Cardiac muscle cell (in vitro differentiated cells and primary cell): ENCODE measurements around the gene SYNJ2BP. TPM values are rescaled to one million over a fixed set of nuclear protein-coding genes. Genes with fewer than 3 reads are reported as not detected.

Experiments used
- DNase-seq, 2 donors: peaks; one replicate each; pipeline versions ENCODE4 v3.0.0 to v3.0.0-alpha.2; 2010 to 2017; ENCODE audit warnings: low read depth in 1 of 2, low spot score in 1 of 2
- H3K27ac ChIP-seq: fragments of 200-600 bp; sonication (generic); 2 replicates; pipeline ENCODE4 v1.5.1; 2016
- H3K27me3 ChIP-seq: fragments of 200-600 bp; sonication (generic); 2 replicates; pipeline ENCODE4 v1.6.0; 2016; ENCODE audit warnings: control low read depth
- H3K36me3 ChIP-seq: fragments of 200-600 bp; sonication (generic); 2 replicates; pipeline ENCODE4 v1.5.1; 2016; ENCODE audit warnings: control low read depth
- H3K4me1 ChIP-seq: fragments of 200-600 bp; sonication (generic); 2 replicates; pipeline ENCODE4 v1.8.1; 2017; ENCODE audit warnings: low read depth, mild to moderate bottlenecking, mixed run types
- H3K4me3 ChIP-seq: fragments of 200-600 bp; sonication (generic); 2 replicates; pipeline ENCODE4 v1.5.1; 2016; ENCODE audit warnings: mild to moderate bottlenecking
- H3K9me3 ChIP-seq: fragments of 200-600 bp; sonication (generic); 2 replicates; pipeline ENCODE4 v1.5.1; 2017; ENCODE audit warnings: low read depth, mild to moderate bottlenecking, control low read depth
- polyA plus RNA-seq: library from polyadenylated mRNA; unstranded; fragments of >200 nt; fragmentation: Nextera tagmentation; extraction: Ambion mirVana; gene quantifications from 2 replicates; pipeline ENCODE4 v1.2.1, GENCODE V29; 2016
- total RNA-seq: library from RNA; depleted of rRNA; stranded (reverse); fragments of >200 nt; gene quantifications from 2 replicates; pipeline ENCODE4 v1.2.3, GENCODE V29; 2016
- TF ChIP-seq, protein P1 (sequence below): IDR thresholded peaks from 2 replicates; pipeline ENCODE4 v1.5.1; 2012; ENCODE audit warnings: low read depth, mild to moderate bottlenecking, low read length

The SYNJ2BP gene
- total and polyA plus RNA-seq, 2 experiments from 2014 or later = 19.2 to 39.3 TPM

DNA sequence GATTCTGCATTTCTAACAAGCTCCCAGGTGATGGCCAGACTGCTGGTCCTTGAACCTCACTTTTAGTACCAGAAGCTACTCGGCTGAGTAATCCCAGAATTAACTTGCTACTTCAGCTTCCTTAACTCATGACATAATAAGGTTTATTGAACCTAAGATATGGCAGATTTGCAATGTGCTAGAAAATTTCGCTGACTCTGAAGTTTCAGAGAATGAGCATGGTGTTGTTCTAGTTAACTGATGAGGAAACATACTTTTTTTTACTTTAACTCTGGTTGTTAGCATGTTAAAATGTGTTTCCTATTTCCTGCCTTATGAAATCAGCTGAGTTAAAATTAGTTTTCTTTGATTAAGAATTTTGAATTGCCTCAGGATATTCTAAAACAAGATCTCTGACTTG, 34.4 kb downstream of the SYNJ2BP start:
- H3K36me3 ChIP-seq = peaks cover 4% of the 10 kb centered on the region
- DNase-seq = no peak
- TF ChIP-seq, protein P1, sequence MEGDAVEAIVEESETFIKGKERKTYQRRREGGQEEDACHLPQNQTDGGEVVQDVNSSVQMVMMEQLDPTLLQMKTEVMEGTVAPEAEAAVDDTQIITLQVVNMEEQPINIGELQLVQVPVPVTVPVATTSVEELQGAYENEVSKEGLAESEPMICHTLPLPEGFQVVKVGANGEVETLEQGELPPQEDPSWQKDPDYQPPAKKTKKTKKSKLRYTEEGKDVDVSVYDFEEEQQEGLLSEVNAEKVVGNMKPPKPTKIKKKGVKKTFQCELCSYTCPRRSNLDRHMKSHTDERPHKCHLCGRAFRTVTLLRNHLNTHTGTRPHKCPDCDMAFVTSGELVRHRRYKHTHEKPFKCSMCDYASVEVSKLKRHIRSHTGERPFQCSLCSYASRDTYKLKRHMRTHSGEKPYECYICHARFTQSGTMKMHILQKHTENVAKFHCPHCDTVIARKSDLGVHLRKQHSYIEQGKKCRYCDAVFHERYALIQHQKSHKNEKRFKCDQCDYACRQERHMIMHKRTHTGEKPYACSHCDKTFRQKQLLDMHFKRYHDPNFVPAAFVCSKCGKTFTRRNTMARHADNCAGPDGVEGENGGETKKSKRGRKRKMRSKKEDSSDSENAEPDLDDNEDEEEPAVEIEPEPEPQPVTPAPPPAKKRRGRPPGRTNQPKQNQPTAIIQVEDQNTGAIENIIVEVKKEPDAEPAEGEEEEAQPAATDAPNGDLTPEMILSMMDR = no peak
- H3K4me3 ChIP-seq = no peak overlapping the region
- H3K9me3 ChIP-seq = no peaks in the 10 kb centered on the region
- no peaks in the 10 kb centered on the region for H3K4me1 ChIP-seq
- no peaks in the 10 kb centered on the region for H3K27me3 ChIP-seq
- H3K27ac ChIP-seq = no peak overlapping the region

DNA sequence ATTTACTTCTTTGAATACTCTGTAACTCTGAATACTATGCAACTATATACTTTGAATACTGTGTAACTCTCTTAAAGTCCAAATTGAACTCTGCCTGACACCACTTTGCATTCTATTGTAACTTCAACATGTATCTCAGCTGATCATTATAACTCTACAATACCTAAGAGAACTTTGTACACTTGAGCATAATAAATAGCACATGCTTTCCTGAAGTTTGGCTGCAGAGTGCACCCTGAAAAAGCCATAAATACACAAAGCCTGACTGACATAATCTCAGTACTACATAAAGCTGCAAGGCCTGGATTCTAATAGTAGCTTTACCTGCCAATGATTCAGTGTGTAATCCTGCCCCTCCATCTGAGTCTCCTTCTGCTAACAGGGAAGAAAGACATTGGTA, 36.1 kb downstream of the SYNJ2BP start:
- Histone ChIP-seq H3K4me3 (no peak overlapping the region), H3K9me3 (no peaks in the 10 kb centered on the region), H3K36me3 (peaks cover under 1% of the 10 kb centered on the region), H3K27me3 (no peaks in the 10 kb centered on the region), H3K4me1 (no peaks in the 10 kb centered on the region), H3K27ac (no peak overlapping the region)
- TF ChIP-seq, protein P1 = no peak
- no peak for DNase-seq

DNA sequence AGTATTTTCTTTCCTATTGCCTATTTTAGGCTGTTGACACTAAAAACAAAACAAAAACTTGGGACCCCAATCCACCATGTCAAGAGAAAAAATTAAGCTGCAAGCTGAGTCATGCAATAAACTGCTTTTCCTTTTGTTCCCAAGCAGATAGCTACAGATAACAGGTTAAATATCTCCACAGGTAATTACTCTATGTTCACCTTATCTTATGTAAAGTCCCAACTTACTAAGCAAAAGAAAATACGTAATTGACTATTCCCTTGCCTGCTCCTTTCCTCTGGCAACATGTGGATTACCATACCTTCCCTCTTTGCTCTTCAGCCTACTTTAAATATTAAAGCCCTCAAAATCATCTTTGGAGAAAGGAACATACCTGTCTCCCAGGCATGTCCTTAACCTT, 38.2 kb downstream of the SYNJ2BP start:
- TF ChIP-seq, protein P1 = no peak
- no peak overlapping the region for H3K4me3 ChIP-seq
- DNase-seq = no peak
- H3K27me3 ChIP-seq = no peaks in the 10 kb centered on the region
- peaks cover 15% of the 10 kb centered on the region for H3K36me3 ChIP-seq
- H3K4me1 ChIP-seq = no peaks in the 10 kb centered on the region
- H3K27ac ChIP-seq = no peak overlapping the region
- no peaks in the 10 kb centered on the region for H3K9me3 ChIP-seq

Other genes with a start within 250 kb of the SYNJ2BP start
- 0.09 and 0.46 TPM in 2 replicates for gene SLC8A3, start 228.1 kb downstream of the SYNJ2BP start, total RNA-seq
- gene SLC8A3, start 228.1 kb downstream of the SYNJ2BP start, polyA plus RNA-seq = 1.0 TPM in 1 of 2 replicates, not detected in the other
- gene COX16, start 57.4 kb downstream of the SYNJ2BP start, total RNA-seq = 27.3 and 30.4 TPM in 2 replicates
- 77.3 and 101 TPM in 2 replicates for gene COX16, start 57.4 kb downstream of the SYNJ2BP start, polyA plus RNA-seq
- 0.07 TPM in 1 of 2 replicates, not detected in the other for gene ADAM21, start 35.1 kb upstream of the SYNJ2BP start, total RNA-seq
- not detected in 2 replicates for gene ADAM21, start 35.1 kb upstream of the SYNJ2BP start, polyA plus RNA-seq
- gene ADAM20, start 117.9 kb upstream of the SYNJ2BP start, total RNA-seq = 0.04 and 0.74 TPM in 2 replicates
- gene ADAM20, start 117.9 kb upstream of the SYNJ2BP start, polyA plus RNA-seq = not detected in 2 replicates
- 19.8 and 26.5 TPM in 2 replicates for gene MED6, start 183.6 kb upstream of the SYNJ2BP start, total RNA-seq
- gene MED6, start 183.6 kb upstream of the SYNJ2BP start, polyA plus RNA-seq = 42.8 and 50.1 TPM in 2 replicates
- gene TTC9, start 224.8 kb upstream of the SYNJ2BP start, total RNA-seq = 1.3 and 2.0 TPM in 2 replicates
- 1.1 and 1.3 TPM in 2 replicates for gene TTC9, start 224.8 kb upstream of the SYNJ2BP start, polyA plus RNA-seq